H7 (cell line): ENCODE measurements around the gene PDGFD. TPM values are rescaled to one million over a fixed set of nuclear protein-coding genes. Genes with fewer than 3 reads are reported as not detected.

Experiments used
- DNase-seq: peaks from one replicate; pipeline ENCODE4 v3.0.0; 2012
- H3K27me3 ChIP-seq: 2 replicates; pipeline ENCODE4 v1.6.0; 2011; ENCODE audit warnings: mild to moderate bottlenecking, low read length; ENCODE audit not compliant: control insufficient read depth, insufficient read depth
- H3K36me3 ChIP-seq: replicated peaks from 2 replicates; pipeline ENCODE4 v1.5.1; 2011; ENCODE audit warnings: low read length; ENCODE audit not compliant: control insufficient read depth, insufficient read depth
- H3K4me3 ChIP-seq: 2 replicates; pipeline ENCODE4 v1.5.1; 2011; ENCODE audit warnings: low read depth, mild to moderate bottlenecking, control low read depth, low read length, moderate library complexity; ENCODE audit not compliant: insufficient read depth
- total RNA-seq: library from RNA; depleted of rRNA; stranded (reverse); fragments of >200 nt; shearing (Covaris generic); gene quantifications from 2 replicates; pipeline ENCODE4 v1.2.3, GENCODE V29; 2014

The PDGFD gene
- total RNA-seq, 1 experiment from 2014 or later: 4.0 TPM

DNA sequence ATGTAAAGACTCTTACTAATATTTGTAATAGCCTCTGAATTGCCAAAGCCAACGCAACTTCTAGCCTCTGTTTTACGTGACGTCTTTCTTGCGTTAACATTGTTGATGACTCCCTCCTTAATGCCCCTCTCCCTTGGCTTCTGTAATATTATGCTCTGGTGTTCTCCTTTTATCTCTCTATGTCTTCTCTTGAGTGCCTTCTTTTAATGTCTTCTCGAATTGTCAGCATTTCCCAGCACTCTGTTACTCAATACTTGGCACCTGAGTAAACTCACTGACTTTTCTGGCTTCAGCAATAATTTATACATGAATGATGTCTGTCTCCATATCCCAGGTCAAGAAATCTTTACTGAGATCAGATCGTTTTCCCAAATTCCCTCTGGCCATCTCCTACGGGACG is 196.0 kb downstream of the PDGFD start:
- Histone ChIP-seq H3K27me3 (no peaks in the 10 kb centered on the region), H3K36me3 (no peaks in the 10 kb centered on the region), H3K4me3 (no peak overlapping the region)
- no peak for DNase-seq

DNA sequence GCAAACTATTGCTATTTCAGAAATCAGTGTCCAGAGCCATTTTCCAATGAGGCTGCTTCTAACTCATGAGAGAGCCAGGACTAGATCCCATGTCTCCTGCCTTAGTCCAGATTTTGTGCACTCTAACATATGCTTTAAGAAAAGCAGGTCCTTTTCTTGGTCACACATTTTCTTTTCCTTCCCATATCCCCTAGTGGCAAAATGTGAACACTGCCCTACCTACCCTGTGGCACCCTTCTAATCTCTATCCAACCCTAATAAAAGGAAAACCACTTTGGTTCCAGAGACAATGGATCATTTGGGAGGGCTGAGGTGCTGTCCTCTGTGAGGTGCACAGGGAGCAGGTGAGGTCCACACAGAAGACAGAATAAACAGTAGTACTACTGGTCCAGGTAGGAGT is 199.6 kb downstream of the PDGFD start:
- no peaks in the 10 kb centered on the region for H3K36me3 ChIP-seq
- no peak overlapping the region for H3K4me3 ChIP-seq
- no peaks in the 10 kb centered on the region for H3K27me3 ChIP-seq
- DNase-seq: no peak

DNA sequence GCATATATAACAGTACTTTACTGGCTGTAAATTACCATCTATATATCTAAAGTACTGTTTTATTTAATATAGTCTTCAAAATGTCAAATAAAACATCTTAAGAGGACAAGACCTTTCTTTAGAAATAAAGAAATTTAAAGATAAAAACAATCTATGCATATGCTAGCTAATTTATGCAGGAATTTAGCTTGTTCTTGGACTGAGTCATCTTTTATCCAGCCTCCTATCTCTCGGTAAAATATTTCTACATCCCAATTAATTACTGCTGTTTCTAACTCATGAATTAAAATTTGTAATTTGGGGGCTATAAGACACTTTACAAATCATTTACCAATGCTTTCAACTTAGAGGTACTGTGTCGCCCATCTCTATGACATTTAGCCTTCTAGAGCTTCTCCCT is 200.3 kb downstream of the PDGFD start:
- H3K36me3 ChIP-seq: no peaks in the 10 kb centered on the region
- H3K4me3 ChIP-seq: no peak overlapping the region
- no peak for DNase-seq
- H3K27me3 ChIP-seq: no peaks in the 10 kb centered on the region

DNA sequence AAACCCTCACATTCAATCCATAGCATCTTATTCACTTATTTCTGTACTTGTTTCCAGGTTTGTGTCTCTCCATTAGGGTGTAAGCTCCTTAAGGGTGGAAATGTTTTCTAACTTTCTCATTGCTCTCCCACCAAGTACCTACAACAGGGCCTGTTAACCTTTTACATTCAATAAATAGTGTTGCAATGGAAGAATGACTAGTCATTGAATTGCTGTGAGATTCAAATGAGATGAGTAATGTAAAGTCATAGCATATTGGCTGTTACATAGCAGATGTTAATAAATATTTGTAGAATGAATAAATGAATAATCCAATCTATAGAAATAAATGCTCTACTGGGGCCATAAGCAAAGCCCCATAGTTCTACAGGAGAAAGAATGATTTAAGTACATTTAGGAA is 202.9 kb downstream of the PDGFD start:
- Histone ChIP-seq H3K27me3 (no peaks in the 10 kb centered on the region), H3K36me3 (no peaks in the 10 kb centered on the region), H3K4me3 (no peak overlapping the region)
- DNase-seq: no peak

DNA sequence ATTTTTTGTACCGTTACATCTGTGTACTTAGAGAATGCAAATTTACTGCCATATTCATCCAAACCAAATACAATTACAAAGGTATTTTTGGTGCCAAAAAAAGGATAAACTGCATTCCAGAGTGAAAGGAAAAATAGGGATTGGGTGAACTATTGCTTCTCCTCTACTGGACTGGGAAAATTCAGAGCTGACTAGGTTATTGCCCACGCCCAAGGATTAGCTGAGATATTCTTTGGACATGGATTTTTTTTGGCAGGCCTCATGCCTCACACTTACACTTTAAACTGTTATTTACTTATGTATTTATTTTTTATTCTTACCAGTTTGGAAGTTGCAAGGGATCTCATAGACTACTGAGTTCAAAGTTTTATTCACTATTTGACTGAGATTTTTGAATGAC is 203.8 kb downstream of the PDGFD start:
- no peak for DNase-seq
- Histone ChIP-seq H3K36me3 (no peaks in the 10 kb centered on the region), H3K27me3 (no peaks in the 10 kb centered on the region), H3K4me3 (no peak overlapping the region)

DNA sequence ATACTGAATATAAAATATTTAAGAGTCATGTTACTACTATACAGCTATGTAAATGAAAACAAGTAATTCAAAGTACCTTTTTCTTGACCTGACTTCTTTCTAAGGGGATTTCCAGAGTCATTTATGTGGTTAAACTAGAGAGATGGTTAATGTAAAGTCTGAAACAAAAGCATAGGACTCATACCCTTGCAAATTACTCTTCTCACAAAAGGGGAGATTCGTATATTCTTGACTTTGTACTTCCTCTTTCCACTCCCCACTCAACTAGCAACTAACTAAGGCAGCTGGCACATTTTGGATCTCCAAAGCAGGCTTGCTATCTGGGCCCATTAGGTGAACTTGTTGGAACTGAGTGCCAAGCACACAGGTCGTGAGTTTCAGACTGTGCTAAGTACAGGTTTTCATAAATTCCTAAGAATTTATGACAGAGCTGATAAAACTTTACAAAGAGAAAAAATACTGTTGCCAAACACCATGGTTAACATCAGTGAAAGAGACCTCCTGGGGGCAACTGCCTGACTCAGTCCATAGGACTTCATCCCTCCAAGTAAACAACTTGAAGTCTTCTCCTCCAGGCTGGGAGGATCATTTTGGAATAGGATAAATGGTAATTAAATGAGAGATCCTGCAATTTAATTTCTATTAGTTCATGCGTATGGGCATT is 204.5 kb downstream of the PDGFD start:
- DNase-seq: no peak
- no peak overlapping the region for H3K4me3 ChIP-seq

DNA sequence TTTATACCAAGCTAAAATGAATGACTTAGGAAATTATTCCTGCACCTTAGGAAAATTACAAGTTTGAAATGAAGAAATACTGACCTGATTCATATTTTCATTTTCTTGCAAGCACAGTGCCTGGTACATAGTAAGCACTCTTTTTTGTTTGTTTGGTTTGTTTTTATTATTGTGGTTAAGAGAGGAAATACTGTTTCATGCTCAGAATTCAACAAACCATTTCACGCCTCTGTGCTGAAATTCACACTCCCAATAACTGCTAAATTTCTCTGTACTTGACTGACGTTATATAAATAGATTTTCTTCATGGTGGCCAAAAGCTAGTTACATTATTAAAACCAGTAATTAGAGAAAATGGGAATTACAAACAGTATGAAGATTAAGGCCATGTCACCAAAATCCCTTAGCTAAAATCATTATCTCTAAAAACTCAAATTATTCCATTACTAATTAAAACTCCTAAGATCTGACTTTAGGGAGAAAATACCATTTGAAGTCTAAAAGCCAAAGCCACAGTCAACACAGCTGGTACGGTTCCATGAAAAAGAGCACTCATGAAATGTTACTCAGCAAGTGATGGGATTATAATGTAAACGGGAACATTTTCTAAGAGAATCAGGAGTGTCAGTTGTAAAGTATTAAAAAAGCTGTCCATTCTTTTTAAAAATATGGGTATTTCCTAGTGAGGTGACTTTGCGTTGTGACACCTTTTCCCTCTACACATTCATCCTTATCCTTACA is 205.3 kb downstream of the PDGFD start:
- no peak for DNase-seq
- Histone ChIP-seq H3K36me3 (no peaks in the 10 kb centered on the region), H3K27me3 (no peaks in the 10 kb centered on the region), H3K4me3 (no peak overlapping the region)

More for the DNA sequence above, 204.5 kb downstream of the PDGFD start:
- H3K36me3 ChIP-seq: no peaks in the 10 kb centered on the region
- H3K27me3 ChIP-seq: no peaks in the 10 kb centered on the region

DNA sequence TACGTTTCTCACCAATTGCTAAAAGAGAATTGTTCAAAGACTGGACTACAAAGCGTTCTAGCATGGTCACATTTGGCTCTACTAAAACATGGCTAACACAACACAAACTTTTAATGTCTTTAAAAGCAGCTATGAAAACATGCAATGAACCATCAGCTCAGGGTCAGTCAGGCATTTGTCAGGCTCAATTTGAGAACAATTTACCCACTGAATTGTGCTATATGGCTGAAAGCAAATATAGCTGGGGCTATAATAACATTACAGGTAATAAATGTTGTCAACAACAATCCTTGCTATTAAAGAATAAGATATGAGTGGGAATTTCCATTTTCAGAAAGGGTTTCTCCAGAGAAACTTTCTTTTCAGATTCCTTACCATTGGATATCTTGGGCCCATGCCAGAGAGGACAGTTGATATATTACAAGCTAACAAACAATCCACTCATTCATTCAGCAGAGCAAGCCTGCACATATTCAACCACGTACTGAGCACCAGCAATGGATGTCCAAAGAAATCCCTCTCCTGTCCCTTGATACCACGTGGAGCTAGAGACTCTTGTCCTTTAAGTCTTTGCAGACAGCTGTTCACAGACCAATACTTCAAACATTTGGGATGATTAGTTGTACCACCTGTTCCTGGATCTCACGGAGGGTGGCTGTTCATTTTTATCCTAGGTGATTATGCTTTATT is 210.0 kb downstream of the PDGFD start:
- H3K4me3 ChIP-seq: no peak overlapping the region
- no peak for DNase-seq
- H3K36me3 ChIP-seq: no peaks in the 10 kb centered on the region
- no peaks in the 10 kb centered on the region for H3K27me3 ChIP-seq

DNA sequence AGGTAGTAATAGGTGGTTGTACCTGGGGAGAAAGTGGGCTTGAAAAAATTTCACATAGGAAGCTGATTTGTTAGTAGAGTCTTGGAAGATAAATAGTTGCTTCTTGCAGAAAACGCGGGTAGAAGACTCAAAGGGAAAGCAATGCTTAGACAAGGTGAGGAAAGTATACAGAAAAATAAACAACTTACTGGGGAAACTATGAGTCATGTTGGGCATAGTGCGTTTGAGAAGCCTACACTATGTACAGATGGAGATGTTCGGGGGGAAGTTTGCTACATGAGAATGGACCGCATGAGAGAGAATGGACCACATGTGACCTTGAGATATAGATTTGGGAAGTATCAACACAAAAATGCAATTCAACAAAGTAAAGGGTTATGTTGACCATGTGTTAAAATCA is 214.2 kb downstream of the PDGFD start:
- H3K27me3 ChIP-seq: no peaks in the 10 kb centered on the region
- no peaks in the 10 kb centered on the region for H3K36me3 ChIP-seq
- H3K4me3 ChIP-seq: no peak overlapping the region
- DNase-seq: no peak

DNA sequence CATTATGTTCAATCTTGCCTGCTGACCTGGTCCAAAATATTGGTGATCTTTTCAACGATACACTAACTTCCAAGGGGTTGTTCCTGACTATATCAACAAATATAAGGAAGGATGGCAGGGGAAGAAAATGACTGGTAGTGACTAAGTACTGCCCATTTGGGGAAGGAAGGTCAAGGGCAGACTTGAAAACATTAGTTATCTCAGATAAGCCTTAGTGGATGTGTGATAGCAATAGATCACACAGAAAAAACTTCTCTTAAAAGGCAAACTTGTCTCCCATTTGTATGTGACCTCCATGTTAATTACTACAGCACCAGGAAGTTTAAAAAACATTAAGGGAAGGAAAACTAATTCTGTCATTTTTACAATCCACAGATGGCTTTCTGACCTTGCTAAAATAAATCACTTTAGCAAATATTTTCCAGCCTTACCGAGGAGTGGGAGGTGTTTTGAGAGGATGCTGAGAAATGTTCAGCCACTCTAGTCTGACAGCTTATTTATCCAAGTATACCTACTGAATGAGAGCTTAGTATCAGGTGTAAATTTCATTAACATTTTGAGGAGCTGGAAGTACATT is 215.7 kb downstream of the PDGFD start:
- Histone ChIP-seq H3K4me3 (no peak overlapping the region), H3K36me3 (no peaks in the 10 kb centered on the region), H3K27me3 (no peaks in the 10 kb centered on the region)
- DNase-seq: no peak

DNA sequence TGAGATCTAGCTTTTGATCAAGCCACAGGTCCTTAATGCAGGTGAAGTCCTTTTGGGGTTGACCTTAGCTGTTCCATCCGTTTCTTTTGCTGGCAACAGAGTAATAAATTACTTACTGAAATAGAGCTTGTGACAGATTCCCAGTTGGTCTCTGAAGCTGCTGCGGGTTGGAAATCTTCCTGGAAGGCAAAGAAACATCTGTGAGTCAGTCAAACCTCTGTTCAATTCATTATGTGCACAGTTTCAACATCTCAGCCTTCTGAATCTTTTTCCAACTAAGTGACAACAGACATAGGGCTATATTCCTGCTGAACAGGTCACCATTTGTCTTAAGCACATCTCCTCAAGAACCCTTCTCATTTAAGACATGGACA is 216.4 kb downstream of the PDGFD start:
- DNase-seq: no peak
- Histone ChIP-seq H3K36me3 (no peaks in the 10 kb centered on the region), H3K27me3 (no peaks in the 10 kb centered on the region), H3K4me3 (no peak overlapping the region)

DNA sequence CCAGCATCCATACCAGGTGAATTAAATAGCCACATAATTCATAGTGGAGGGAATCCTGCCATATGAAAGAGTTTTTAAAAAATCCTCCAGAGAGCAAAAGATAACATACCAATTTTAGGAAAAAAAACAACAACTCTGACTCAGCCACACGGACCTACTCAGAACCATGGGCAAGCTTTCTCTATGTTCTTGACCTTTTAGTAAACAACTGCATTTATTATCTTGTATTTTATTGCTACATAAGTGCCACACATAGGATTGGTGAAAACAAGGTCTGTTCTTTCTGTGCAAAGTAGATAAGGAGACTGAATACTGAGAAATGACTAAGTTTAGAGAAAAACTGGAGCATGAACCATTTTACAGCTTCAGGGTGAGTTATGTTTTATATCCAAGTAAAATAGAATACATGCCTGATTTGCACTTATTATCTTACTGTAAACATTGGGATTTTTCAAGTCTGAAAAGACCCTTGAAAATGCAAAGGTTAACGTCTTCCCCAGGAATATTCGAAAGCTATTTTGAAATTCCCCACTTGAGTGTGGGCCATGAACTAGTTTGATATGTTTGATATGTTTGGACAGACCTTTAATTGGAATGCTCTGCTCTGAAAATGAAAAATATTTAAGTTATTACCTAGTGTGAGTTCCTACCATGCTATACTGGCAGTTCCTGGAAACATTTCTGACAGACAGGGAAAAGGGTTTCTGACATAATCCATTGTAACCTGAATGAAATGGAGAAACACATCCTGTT is 217.0 kb downstream of the PDGFD start:
- H3K4me3 ChIP-seq: no peak overlapping the region
- H3K27me3 ChIP-seq: no peaks in the 10 kb centered on the region
- H3K36me3 ChIP-seq: no peaks in the 10 kb centered on the region
- DNase-seq: no peak

DNA sequence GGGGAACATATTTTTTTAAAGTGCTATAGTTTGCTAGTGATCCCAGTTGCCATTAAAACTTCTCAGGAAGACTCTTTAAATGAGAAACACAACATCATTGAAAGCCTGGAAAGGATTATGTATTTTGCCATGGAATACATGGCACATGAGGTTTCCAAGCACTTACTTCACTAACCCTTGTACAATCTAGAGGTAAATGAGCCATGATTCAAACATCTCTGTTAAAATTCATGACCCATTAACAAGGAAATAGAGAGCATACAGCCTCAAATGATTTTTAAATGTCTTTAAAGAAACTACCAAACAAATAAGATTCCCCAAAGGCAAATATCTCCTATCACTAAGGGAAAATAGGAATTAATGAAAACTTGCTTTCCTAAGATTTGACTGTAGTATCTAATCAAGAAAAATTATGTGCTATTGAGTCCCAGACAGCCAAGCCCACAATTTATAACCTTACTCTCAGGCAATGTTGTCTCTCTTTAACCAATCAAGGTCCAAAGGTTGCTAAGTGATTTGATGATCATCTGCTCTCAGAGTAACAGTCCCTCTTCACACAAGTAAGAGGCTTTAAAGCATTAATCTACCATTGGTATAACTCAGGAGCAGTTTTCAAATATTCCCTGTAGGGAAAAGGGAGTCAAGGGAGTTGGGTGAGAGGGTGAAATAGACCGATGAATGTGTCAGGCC is 219.6 kb downstream of the PDGFD start:
- Histone ChIP-seq H3K27me3 (no peaks in the 10 kb centered on the region), H3K4me3 (no peak overlapping the region), H3K36me3 (no peaks in the 10 kb centered on the region)
- DNase-seq: no peak

DNA sequence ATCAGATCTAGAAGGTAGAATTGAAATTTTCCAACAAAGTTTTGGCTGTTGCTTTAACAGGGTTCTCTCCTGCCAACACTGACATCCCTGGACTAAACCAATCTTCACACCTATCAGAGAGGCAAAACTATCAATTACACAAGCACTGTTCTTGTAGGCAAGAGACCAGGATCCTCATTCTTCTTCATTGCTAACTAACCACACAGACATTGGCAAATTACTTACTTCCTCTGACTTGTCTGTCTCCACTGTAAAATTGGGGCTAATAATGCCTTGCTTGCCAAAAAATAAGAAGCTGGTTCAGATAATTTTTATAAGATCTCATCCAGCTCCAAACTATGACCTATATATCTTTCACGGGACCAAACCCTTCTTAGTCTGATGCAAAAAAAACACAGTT is 221.3 kb downstream of the PDGFD start:
- no peak for DNase-seq
- Histone ChIP-seq H3K4me3 (no peak overlapping the region), H3K36me3 (no peaks in the 10 kb centered on the region), H3K27me3 (no peaks in the 10 kb centered on the region)
